Hypothalamus (tissue), 51 donors: ENCODE data around the gene ARID3A.
"Not testable (repeated sequence)": the region's sequence is repeated elsewhere in the genome, so short reads cannot be mapped to it uniquely, and the experiment has no call there.

Source experiments
- DNase-seq, 51 donors: peaks; one replicate each; lab custom pipeline; 2025; lab: John Stamatoyannopoulos, UW

ARID3A gene, protein sequence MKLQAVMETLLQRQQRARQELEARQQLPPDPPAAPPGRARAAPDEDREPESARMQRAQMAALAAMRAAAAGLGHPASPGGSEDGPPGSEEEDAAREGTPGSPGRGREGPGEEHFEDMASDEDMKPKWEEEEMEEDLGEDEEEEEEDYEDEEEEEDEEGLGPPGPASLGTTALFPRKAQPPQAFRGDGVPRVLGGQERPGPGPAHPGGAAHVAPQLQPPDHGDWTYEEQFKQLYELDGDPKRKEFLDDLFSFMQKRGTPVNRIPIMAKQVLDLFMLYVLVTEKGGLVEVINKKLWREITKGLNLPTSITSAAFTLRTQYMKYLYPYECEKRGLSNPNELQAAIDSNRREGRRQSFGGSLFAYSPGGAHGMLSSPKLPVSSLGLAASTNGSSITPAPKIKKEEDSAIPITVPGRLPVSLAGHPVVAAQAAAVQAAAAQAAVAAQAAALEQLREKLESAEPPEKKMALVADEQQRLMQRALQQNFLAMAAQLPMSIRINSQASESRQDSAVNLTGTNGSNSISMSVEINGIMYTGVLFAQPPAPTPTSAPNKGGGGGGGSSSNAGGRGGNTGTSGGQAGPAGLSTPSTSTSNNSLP

DNA sequence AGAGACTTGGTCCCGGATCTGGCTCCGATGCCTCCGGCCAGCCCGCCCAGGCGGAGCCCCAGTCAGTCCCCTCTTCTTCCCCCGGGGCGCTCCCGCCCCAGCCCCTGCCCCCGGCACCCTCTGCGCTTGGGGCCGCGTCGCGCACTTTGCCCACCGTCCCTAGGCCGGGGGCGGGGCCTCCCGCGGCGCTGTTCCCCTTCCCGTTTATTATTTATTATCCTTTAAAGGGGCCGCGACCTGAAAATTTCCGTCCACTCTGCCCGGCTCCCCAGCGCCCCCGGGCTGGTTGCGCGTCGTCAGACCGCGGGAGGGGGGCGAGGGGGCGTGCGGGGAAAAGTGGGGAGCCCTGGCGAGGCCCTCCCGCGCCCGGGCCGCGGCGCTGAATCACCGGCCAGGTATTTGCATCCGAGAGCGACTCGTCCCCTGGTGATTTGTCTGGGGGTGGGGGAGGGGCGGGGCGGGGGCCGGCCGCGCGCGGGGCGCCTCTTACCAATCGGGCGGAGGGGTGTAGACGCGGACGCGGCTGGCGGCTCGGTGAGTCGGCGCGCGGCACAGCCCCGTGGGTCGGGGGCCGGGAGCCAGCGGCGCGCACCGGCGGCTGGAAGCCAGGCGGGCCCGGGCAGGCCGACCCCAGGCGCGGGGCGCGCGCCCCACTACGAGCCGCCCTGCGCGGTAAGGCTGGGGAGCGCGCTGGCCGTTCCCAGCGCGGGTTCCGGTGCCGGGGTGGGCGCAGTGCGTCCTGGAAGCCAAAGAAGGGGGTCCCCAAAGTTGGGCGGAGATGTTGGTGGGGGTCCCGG, at the start of gene ARID3A:
ARID3A (plus strand) TSS at position 510 of the 797 bp plus-strand sequence. CDS start 3,494 bp downstream, outside the sequence.
- peak in 47 of 51 donors; percentile 25 to 90 (median 64) for DNase-seq

DNA sequence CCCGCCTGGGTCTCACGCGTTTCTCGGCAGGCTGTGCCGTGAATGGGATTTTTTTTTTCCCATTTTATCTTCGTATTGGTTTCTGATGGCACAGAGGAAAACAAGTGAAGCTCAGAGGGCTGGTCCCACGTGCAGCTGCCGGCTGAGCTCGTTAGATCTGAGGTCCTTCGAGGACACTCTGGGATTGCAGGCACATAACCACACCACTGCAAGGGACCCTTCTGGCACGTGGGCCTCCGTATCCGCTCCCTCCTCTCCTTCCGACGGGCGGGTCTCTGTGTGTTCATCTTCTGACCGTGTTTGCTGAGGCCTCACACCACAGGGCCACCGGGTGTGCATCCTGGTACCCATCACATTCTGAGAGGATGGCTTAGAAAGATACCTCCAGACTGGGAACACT, 49.7 kb upstream of the ARID3A start:
- peak in 2 of 51 donors; percentile 9 to 14 for DNase-seq

DNA sequence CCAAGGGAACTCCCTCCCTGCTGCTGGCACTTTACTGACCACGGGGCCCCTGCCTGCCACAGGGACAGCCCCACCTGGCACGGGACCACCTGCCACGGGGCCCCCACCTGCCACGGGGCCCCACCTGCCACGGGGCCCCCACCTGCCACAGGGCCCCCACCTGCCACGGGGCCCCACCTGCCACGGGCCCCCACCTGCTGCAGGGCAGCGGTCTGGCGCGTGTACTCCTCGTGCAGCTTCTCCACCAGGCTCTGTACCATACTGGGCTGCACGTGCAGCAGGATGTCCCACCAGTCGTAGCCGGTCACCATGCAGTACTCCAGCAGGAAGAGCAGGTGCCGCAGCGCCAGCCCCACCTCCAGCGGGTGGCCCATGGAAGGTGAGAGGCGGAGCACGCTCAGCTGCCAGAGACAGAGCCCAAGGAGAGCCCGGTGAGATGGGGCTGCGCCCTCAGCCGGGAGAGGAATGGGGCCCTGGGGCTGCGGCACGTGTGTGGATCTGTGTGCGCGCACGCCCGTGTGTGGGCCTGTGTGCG, 49.0 kb upstream of the ARID3A start:
- no peak for DNase-seq

DNA sequence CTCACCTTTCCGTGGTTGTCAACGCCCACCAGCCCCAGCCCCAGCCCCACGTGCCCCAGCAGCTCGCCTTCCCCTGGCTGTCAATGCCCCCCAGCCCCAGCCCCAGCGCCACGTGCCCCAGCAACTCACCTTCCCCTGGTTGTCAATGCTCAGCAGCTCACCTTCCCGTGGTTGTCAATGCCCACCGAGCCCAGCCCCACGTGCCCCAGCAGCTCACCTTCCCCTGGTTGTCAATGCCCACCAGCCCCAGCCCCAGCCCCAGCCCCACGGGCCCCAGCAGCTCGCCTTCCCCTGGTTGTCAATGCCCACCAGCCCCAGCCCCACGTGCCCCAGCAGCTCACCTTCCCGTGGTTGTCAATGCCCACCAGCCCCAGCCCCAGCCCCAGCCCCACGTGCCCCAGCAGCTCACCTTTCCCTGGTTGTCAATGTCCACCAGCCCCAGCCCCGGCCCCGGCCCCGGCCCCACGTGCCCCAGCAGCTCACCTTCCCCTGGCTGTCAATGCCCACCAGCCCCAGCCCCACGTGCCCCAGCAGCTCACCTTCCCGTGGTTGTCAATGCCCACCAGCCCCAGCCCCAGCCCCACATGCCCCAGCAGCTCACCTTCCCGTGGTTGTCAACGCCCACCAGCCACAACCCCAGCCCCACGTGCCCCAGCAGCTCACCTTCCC, 47.7 kb upstream of the ARID3A start:
- not testable (repeated sequence) for DNase-seq

DNA sequence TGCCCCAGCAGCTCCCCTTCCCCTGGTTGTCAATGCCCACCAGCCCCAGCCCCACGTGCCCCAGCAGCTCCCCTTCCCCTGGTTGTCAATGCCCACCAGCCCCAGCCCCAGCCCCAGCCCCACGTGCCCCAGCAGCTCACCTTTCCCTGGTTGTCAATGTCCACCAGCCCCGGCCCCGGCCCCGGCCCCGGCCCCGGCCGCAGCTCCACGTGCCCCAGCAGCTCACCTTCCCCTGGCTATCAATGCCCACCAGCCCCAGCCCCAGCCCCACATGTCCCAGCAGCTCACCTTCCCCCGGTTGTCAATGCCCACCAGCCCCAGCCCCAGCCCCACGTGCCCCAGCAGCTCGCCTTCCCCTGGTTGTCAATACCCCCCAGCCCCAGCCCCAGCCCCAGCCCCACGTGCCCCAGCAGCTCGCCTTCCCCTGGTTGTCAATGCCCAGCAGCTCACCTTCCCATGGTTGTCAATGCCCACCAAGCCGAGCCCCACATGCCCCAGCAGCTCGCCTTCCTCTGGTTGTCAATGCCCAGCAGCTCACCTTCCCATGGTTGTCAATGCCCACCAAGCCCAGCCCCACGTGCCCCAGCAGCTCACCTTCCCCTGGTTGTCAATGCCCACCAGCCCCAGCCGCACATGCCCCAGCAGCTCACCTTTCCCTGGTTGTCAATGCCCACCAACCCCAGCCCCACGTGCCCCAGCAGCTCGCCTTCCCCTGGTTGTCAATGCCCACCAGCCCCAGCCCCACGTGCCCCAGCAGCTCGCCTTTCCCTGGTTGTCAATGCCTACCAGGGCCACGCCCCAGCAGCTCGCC, 46.9 kb upstream of the ARID3A start:
- peak in 6 of 51 donors; percentile 18 to 44 (median 26) for DNase-seq

DNA sequence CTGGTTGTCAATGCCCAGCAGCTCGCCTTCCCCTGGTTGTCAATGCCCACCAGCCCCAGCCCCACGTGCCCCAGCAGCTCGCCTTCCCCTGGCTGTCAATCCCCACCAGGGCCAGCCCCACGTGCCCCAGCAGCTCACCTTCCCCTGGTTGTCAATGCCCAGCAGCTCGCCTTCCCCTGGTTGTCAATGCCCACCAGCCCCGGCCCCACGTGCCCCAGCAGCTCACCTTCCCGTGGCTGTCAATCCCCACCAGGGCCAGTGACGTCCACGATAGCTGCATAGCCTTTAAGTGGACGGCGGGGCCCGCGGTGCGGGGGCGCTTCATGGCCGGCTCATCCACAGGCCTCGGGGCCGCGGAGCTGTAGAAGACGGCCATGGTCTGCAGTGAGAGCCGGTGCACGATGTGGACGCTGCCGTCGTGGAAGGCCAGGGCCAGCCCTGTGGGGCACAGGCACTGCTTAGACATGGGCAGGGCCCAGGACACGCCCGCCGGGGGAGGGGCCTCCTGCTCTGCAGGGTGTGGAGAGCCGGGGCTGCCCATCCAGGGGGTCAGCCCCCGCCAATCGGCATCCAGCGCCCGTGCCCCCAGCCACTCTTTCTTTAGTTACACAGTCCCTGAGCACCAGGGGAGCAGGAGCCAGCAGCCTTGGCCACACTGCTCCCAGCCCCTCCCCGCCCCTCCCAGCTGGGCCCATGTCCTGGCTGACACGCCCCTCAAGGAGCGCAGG, 46.0 kb upstream of the ARID3A start:
- no peak for DNase-seq

DNA sequence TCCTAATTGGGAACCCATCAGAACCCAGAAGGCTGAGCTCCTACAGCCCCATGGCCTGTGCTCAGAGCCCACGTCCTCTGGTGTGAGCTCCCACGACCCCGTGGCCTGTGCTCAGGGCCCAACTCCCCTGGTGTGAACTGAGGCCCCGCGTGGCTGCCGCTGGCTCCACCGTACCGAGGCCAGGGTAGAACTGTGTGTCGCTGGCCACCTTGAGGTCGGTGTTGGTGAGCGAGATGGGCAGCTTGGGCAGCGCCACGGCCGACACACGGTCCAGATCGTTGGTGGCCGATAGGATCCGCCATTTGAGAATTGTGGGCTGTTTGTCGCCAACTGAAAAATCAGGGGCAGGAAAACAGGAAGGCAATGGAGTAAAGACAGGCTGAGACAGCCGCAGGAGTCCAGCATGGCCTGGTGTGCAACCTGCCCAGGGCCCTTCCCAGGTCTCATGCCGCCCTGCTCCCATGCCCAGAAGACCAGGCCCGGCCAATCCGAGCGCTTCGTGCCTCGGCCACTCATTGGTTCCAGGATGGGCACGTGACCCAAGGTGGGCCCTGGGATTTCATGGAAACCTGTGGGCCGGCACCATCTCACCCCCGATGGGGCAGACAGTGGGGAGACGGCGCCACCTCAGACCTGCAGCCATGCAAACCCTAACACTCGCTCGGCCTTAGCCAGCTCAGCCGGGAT, 44.3 kb upstream of the ARID3A start:
- DNase-seq, result no peak

DNA sequence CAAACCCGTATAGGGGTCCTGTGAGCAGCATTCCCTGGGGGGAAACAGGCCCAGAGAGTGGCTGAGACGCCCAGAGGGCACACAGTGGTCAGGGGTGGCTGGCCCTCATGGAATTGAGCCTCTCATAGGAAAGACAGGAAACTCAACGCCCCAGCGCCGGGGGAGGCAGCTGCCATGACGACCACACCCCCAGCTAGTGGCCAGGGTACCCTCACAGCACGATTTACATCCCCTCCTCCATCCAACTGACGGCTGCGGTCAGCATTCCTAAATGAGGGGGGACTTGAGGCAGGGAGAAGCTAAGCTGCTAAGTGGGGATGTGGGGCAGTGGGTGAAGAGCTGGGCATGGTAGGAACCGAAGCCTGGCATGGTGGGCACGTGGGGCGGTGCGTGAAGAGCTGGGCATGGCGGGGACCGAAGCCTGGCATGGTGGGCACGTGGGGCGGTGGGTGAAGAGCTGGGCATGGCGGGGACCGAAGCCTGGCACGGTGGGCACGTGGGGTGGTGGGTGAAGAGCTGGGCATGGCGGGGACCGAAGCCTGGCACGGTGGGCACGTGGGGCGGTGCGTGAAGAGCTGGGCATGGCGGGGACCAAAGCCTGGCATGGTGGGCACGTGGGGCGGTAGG, 42.9 kb upstream of the ARID3A start:
- DNase-seq, result no peak

DNA sequence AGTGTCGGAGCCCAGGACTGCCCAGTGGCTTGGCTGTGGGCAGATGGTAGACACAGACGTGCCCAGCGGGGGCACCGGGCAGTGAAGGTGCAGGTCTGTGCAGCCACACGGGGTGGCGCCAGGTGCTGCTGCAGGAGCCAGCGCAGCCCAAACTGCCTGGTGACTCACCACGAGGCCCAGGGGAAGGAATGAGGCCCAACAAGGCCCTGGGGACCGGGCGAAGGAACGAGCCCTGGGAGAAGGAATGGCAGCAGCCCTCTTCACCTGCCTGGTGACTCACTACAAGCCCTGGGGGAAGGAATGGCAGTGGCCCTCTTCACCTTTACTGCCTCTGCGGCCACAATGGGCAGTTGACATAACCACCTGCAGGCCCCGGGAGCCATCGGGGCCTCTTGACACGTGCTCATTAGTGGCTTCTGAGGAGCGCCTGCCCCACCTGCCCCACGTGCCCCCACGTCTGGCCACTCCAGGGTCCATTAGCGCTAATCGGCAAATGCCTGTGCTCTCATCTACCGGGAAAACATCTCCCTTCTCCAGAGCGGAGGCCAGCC, 42.1 kb upstream of the ARID3A start:
- no peak for DNase-seq

DNA sequence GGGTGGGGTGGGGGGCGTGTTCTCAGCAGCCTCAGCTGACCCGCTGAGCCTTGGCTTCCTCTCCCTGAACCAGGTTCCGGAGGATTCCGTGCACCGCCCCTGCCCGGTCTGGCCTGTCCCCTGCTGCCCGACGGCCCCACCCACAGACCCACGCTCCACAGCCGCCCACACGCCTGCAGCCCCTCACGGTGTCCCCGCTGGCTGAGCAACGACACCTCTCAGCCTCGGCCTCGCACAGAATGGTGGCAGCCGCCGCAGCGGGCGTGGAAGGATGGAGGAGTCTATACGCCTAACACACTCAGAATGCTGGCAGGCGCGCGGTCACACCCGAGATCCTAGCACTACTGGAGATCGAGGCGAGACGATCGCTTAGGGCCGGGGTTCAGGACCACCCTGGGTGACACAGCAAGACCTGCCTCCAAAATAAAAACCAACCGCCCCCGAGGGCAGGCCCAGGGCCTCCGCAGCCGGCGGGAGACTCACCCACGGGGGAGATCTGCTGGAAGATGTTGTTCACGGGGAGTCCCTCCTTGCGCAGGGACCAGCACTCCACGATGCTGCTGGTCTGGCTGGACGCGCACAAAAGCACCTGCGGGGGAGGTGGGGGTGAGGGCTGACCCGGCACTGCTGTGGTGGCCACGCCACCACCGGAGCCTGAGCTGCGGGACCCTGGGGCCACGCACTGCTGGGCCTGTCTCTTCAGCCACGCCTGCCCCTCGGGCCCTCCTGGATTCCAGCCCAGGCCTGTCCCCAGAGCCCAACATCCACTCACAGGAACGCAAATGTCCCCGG, 41.2 kb upstream of the ARID3A start:
- DNase-seq, result no peak

DNA sequence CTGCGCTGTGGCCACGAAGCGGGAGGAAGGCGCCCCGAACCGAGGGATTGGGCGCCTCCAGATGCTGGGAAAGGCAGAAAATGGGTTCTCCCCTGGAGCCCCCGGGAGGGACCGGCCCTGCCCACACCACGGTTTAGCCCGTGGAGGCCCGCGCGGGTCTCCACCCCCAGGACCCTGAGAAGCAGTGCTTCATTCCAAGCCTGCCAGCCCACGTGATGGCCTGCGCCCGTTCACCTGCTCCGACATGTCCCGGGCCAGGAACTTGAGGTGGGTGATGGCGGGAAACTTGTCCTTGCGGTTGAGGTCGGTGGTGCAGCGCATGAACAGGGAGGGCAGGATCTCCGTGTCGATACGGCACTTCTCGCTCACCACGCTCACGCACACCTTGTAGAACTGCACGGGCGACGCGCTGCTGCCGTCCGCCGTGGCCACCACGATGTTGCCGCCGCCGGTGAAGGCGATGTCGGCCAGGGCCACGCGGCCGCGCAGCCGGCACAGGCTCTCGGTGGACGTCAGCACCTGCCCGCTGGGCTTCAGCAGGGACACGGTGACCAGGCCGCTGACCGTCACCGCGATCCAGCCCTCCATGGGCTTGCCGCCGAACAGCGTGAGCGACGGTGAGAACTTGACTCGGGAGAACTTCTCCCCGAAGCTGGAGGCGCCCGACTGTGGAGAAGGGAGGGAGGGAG, 40.2 kb upstream of the ARID3A start:
- no peak for DNase-seq

DNA sequence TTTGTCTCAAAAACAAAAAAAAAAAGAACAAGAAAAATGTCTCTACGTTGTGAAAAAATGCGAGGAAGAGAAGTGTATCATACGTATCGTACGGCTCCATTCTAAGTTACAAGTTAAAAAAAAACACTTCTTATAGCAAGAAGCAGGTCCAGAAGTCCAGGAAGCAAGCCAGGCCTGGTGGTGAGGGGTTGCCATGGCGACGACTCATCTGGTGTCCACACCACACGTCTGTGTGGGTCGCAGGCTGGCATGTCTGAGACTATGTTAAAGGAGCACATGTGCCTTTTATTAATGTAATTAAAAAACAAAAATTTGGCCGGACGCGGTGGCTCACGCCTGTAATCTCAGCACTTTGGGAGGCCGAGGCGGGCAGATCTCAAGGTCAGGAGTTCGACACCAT, 38.8 kb upstream of the ARID3A start:
- peak in 4 of 51 donors; percentile 3 to 21 (median 14) for DNase-seq

DNA sequence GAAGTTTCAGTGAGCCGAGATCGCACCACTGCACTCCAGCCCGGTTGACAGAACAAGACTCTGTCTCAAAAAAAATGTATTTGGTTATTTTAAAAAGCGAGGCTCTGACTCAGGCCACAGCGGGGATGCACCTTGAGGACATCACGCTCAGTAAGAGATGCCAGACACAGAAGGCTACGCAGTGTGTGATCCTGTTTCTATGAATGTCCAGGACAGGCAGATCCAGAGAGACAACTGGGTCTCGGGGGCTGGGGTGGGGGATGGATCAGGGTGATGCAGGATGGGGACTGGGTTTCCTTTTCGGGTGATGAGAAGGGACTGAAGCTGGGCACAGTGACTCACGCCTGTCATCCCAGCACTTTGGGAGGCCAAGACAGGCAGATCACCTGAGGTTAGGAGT, 38.2 kb upstream of the ARID3A start:
- DNase-seq, result peak in 1 of 51 donors; percentile 38

DNA sequence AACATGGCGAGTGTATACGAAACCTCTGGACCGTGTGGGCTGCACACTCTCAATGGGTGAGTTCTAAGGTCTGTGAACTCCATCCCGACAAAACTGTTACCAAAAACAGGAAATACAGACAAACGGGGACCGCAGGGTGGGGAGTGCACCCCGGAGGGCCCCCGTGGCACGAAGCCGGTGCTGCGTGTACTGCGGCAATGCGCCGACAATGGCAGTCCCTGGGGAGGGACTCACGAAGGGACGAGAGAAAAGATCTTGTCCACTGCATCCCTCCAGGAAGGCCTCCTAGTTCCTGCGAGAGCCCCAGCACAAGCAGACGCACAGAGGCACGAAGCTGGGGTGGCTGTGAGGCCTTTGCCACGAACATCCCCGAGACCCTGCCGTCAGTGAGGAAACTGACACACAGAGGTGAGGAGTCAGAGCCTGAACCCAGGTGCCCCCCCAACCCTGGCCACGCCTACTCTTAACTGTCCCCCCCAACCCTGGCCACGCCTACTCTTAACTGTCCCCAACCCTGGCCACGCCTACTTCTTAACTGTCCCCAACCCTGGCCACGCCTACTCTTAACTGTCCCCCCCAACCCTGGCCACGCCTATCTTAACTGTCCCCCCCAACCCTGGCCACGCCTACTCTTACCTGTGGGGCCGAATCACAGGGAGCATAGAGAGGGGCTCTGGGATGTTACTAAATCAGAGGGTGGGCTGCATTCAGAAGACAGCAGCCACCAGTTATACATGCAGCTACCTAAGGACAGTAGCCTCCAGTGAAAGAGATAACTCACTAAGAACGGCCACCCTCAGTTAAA, 37.1 kb upstream of the ARID3A start:
- DNase-seq, result no peak

DNA sequence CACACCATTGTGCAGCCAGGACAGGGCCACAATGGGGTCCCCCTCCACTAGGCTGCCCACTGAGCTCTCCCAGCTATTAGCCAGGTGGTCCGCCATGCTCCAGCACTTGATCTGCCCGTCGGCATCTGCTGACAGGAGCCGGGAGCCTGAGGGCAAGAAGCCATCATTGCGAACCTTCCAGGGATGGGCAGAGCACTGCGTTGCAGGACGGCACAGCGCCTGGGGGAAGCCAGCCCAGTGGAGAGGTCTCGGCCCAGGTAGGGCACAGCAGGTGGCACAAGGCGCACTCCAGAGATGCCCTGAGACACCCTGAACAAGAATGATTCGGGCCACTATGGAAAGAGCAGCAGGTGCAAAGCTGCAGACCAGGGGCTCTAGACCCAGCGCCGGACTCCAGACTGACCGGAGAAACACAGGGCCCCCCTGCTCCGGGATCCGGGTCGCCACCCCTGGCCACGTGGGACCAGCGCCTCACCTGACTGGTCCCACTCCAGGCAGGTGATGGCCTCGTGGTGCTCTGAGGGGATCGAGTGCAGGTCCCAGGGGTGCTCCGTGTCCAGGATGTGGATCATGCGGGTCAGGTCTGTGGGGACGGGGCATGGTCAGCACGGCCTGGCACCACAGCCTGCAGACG, 36.1 kb upstream of the ARID3A start:
- no peak for DNase-seq
